ENCODE data around the gene LPO.

DNA sequence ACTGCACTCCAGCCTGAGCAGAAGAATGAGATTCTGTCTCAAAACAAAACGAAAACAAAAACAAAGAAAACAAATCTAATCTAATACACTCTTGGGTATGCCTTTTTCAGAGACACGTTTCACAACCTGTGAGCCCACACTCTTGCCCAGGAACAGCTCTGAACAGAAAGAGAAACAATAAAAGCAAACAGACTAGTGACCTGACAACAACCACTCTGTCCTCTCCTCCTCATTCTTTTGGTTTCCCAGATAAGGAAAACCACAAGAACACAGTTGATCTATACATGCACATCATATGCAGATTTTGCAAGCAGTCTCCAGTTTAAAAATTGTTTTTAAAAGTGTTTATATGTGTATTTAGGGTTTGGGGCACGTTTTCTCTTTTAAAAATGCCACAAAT is 20.6 kb upstream of the LPO start:
- TF ChIP-seq ZFX (CRISPR knock-in tag; IDR thresholded peaks at IDR 0.05) (no peak), ZNF639 (CRISPR knock-in tag; conservative IDR thresholded peaks at IDR 0.05 in 1 of 2, IDR thresholded peaks at IDR 0.05 in 1 of 2) (no peak), CTCF (IDR thresholded peaks at IDR 0.05 in 2 of 3, conservative IDR thresholded peaks at IDR 0.05 in 1 of 3; ENCODE audit: insufficient read depth in 2 of 3, low read depth in 1 of 3, low read length in 3 of 3) (no peak), FOXA3 (CRISPR knock-in tag; conservative IDR thresholded peaks at IDR 0.05 in 1 of 2, IDR thresholded peaks at IDR 0.05 in 1 of 2) (no peak), ZNF274 (IDR thresholded peaks at IDR 0.05; ENCODE audit: borderline replicate concordance, low read depth, low read length) (no peak), ZNF384 (IDR thresholded peaks at IDR 0.05; ENCODE audit: low read depth, low read length) (no peak), SREBF1 (IDR thresholded peaks at IDR 0.05; ENCODE audit: borderline replicate concordance, low read depth, low read length) (no peak)
- TF ChIP-seq, protein P1, sequence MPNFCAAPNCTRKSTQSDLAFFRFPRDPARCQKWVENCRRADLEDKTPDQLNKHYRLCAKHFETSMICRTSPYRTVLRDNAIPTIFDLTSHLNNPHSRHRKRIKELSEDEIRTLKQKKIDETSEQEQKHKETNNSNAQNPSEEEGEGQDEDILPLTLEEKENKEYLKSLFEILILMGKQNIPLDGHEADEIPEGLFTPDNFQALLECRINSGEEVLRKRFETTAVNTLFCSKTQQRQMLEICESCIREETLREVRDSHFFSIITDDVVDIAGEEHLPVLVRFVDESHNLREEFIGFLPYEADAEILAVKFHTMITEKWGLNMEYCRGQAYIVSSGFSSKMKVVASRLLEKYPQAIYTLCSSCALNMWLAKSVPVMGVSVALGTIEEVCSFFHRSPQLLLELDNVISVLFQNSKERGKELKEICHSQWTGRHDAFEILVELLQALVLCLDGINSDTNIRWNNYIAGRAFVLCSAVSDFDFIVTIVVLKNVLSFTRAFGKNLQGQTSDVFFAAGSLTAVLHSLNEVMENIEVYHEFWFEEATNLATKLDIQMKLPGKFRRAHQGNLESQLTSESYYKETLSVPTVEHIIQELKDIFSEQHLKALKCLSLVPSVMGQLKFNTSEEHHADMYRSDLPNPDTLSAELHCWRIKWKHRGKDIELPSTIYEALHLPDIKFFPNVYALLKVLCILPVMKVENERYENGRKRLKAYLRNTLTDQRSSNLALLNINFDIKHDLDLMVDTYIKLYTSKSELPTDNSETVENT (CRISPR knock-in tag; IDR thresholded peaks at IDR 0.05) = no peak

Data from K562 (cell line).